HFF-Myc (cell line): Measurements from ENCODE around the gene MON2.
"Not testable (repeated sequence)": the region's sequence is repeated elsewhere in the genome, so short reads cannot be mapped to it uniquely, and the experiment has no call there.

Source experiments
- DNase-seq: peaks from one replicate; pipeline ENCODE4 v3.0.0-alpha.2; 2011; ENCODE audit warnings: low read depth; ENCODE audit errors: extremely low read depth
- H3K4me3 ChIP-seq: replicated peaks from 2 replicates; pipeline ENCODE4 v1.5.1; 2011; ENCODE audit warnings: low read depth, mild to moderate bottlenecking, control low read depth, low read length
- TF ChIP-seq, protein P1 (sequence below): IDR thresholded peaks from 2 replicates; pipeline ENCODE4 v1.5.1; 2012; ENCODE audit warnings: mild to moderate bottlenecking, low read depth, low read length, control low read depth; ENCODE audit errors: missing control alignments

Gene MON2

DNA sequence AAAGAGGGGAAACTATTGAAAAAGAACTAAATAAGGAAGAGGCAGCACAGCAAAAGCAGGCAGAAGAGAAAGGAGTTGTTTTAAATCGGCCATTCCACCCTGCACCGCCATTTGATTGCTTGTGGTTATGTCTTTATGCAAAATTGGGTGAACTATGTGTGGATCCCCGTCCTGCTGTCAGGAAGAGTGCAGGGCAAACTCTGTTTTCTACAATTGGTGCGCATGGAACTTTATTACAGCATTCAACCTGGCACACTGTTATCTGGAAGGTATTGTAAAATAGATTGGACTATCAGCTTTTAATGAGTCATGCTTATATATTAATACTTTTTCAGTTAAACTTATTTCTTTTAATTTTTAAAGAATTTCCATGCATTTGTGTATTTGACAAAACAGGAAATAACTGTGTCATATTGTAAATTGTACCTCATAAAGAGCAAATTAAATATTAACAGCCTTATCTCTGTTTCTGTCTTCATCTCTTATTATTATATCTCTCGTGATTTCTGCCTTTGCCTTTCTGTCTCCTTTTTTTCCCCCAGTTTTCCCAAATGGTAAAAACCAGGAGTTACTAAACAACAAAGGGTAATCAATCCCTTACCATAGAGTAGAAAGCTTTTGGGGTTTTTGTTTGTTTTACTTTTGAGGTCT lies 86.4 kb downstream of the MON2 start:
- H3K4me3 ChIP-seq: no peak overlapping the region
- no peak for DNase-seq
- TF ChIP-seq, protein P1, sequence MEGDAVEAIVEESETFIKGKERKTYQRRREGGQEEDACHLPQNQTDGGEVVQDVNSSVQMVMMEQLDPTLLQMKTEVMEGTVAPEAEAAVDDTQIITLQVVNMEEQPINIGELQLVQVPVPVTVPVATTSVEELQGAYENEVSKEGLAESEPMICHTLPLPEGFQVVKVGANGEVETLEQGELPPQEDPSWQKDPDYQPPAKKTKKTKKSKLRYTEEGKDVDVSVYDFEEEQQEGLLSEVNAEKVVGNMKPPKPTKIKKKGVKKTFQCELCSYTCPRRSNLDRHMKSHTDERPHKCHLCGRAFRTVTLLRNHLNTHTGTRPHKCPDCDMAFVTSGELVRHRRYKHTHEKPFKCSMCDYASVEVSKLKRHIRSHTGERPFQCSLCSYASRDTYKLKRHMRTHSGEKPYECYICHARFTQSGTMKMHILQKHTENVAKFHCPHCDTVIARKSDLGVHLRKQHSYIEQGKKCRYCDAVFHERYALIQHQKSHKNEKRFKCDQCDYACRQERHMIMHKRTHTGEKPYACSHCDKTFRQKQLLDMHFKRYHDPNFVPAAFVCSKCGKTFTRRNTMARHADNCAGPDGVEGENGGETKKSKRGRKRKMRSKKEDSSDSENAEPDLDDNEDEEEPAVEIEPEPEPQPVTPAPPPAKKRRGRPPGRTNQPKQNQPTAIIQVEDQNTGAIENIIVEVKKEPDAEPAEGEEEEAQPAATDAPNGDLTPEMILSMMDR: no peak

DNA sequence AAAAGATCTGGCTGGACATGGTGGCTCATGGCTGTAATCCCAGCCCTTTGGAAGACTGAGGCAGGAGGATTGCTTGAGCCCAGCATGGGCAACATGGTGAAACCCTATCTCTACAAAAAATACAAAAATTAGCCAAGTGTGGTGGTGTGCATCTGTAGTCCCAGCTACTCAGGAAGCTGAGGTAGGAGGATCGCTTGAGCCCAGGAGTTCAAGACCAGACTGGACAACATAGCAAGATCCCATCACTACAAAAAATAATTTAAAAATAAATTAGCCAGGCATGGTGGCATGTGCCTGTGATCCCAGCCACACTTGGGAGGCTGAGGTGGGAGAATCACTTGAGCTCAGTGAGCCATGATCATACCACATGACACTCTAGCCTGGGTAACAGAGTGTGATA lies 92.7 kb downstream of the MON2 start:
- H3K4me3 ChIP-seq, DNase-seq: not testable (repeated sequence)

DNA sequence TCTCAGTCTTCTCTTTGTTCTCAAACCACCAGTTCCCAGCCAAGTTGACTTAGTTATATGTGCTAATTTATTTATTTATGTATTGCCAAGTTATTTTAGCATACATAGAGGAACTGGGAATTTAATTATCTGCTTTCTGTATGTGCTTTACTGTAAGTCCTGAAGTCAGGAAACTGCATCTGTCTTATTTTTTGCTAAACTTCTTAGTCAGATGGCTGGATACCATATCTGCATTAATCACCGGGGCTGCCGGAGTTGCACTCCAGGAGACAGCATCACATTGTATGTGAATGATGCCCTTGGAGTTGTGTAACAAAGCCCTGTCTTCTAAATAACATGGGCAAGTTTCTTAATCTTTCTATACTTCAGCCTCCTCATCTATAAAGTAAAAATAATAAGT lies 96.2 kb downstream of the MON2 start:
- H3K4me3 ChIP-seq: no peak overlapping the region
- TF ChIP-seq, protein P1: no peak
- DNase-seq: no peak

DNA sequence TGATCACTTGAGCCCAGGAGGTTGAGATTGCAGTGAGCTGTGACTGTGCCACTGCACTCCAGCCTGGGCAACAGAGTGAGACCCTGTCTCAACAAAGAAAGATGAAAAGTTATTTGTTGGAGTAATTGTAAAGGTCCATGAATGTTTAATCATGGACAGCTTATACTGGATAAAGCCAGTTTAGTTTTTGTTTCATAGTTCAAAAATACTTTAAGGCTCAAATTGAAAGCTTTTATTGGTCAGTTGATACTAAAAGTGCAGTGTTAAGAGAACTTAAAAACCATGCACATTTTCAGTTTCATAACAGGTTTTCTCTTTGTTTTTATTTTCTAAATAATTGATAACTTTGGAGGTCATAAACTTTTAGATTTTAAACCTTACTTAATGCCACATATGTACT lies 108.4 kb downstream of the MON2 start:
- TF ChIP-seq, protein P1: no peak
- no peak overlapping the region for H3K4me3 ChIP-seq
- DNase-seq: no peak

DNA sequence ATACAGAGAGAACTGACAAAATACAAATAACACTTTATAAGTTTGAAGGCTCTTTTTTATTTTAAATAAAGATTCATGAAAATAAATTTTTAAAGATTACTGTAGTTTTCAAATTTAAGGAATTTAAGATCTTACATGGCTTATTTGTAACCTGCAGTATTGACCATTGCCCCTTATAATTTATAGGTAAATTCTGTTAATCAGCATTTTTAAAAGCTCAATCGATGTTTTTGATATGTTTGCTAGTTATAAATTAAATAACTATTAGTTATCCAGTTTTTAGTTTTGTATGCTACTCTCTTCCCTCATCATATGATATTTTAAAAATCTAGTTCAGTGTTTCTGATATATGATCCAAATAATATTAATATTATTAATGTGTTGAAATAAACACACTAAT lies 109.9 kb downstream of the MON2 start:
- TF ChIP-seq, protein P1: no peak
- DNase-seq: no peak
- H3K4me3 ChIP-seq: no peak overlapping the region

- no peak for DNase-seq
- TF ChIP-seq, protein P1: no peak
- H3K4me3 ChIP-seq: no peak overlapping the region
These were observed 112.1 kb downstream of the MON2 start for GRCh38 chr12:62578726-62579125.

- no peak overlapping the region for H3K4me3 ChIP-seq
- DNase-seq: peak; percentile 33
- TF ChIP-seq, protein P1: peak; percentile 45
These were observed 114.8 kb downstream of the MON2 start for GRCh38 chr12:62581288-62582064.
